Progenitor cell of endocrine pancreas (in vitro differentiated cells): ENCODE results near the gene ECM2. TPM values are rescaled to one million over a fixed set of nuclear protein-coding genes. Genes with fewer than 3 reads are reported as not detected.

Source experiments
- DNase-seq: peaks from one replicate; pipeline ENCODE4 v3.0.0; 2021; ENCODE audit warnings: low spot score; ENCODE audit not compliant: unreplicated experiment
- H3K27ac Mint-ChIP-seq: 2 replicates; pipeline ENCODE4 v1.8.0; 2021; ENCODE audit warnings: mild to moderate bottlenecking, moderate library complexity, mixed read lengths
- H3K27me3 Mint-ChIP-seq: 2 replicates; pipeline ENCODE4 v1.8.0; 2021; ENCODE audit warnings: mixed read lengths
- H3K36me3 Mint-ChIP-seq: 2 replicates; pipeline ENCODE4 v1.8.0; 2022; ENCODE audit warnings: mixed read lengths; ENCODE audit not compliant: insufficient read depth
- H3K4me1 Mint-ChIP-seq: 2 replicates; pipeline ENCODE4 v1.8.0; 2021; ENCODE audit warnings: low read depth, mixed read lengths
- H3K4me3 Mint-ChIP-seq: 2 replicates; pipeline ENCODE4 v1.8.0; 2021; ENCODE audit warnings: low read depth, mild to moderate bottlenecking, moderate library complexity, mixed read lengths
- H3K9me3 Mint-ChIP-seq: 2 replicates; pipeline ENCODE4 v1.8.0; 2021; ENCODE audit warnings: low read depth, mixed read lengths
- total RNA-seq: library from RNA; stranded (reverse); gene quantifications from 2 replicates; pipeline ENCODE4 v1.2.1, GENCODE V29; 2021
- TF ChIP-seq, protein P1 (sequence below): fragments of 200-600 bp; sonication (generic); IDR thresholded peaks from one replicate; pipeline ENCODE4 v1.5.0; 2021; ENCODE audit warnings: antibody characterized with exemption, mild to moderate bottlenecking; ENCODE audit not compliant: unreplicated experiment

ECM2 gene
- total RNA-seq, 1 donor from 2014 or later, result 0.77 TPM

DNA sequence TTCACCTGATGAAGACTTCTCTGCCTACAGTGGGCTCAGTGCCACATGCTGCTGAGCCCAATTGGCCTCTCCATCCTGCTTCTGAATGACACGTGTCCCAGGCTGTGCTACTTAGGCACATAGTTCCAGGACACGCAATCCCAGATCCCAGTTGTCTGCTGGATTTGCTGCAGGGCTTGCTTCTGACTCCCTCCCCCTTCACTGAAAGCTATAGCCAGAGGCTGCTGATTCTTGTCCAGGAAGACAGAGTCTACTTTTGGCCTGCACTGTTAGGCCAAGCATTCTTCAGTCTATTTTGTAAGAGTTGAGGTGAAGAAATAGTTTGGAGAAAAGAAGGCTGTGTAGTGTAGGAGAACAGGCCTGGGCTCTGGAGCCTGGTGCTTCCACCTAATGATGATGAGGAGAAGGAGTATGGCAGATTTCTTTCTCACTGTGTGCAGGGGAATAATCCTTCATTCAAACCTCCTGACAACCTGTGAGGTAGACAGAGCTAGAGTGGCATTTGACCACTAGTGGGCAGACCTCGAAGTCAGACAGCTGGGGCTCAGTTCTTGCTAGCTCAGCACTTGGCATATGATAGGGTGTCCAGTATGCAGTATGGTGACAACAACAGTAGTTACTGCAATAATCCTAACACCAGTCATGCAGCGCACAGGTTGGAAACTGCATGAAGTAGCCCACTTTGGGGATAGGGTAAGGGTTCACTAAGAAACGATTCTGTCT, 34.0 kb downstream of the ECM2 start:
- no peak for DNase-seq
- H3K27me3 Mint-ChIP-seq, result no peaks in the 10 kb centered on the region

DNA sequence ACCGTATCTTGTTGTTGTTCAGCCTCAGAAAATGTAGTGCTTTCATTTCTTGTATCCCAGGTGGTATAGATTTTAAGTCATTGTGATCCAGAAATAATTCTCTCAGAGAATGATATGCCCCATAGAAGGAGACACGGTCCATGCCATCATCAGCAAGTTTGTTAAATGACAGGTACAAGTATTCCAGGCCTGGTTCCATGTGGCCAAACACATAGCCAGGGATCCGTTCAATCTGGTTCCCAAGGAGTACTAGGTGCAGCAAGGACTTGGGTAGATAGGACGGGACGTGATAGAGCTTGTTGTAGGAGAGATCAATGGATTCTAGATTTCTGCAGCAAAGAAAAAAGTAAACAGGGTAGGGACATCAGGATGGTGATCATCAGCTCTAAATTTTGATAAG, 35.1 kb downstream of the ECM2 start:
- no peak overlapping the region for H3K27ac Mint-ChIP-seq
- no peak overlapping the region for H3K4me3 Mint-ChIP-seq
- H3K36me3 Mint-ChIP-seq, result no peaks in the 10 kb centered on the region
- no peaks in the 10 kb centered on the region for H3K9me3 Mint-ChIP-seq
- no peaks in the 10 kb centered on the region for H3K27me3 Mint-ChIP-seq
- TF ChIP-seq, protein P1, sequence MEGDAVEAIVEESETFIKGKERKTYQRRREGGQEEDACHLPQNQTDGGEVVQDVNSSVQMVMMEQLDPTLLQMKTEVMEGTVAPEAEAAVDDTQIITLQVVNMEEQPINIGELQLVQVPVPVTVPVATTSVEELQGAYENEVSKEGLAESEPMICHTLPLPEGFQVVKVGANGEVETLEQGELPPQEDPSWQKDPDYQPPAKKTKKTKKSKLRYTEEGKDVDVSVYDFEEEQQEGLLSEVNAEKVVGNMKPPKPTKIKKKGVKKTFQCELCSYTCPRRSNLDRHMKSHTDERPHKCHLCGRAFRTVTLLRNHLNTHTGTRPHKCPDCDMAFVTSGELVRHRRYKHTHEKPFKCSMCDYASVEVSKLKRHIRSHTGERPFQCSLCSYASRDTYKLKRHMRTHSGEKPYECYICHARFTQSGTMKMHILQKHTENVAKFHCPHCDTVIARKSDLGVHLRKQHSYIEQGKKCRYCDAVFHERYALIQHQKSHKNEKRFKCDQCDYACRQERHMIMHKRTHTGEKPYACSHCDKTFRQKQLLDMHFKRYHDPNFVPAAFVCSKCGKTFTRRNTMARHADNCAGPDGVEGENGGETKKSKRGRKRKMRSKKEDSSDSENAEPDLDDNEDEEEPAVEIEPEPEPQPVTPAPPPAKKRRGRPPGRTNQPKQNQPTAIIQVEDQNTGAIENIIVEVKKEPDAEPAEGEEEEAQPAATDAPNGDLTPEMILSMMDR, result no peak
- no peaks in the 10 kb centered on the region for H3K4me1 Mint-ChIP-seq
- no peak for DNase-seq

More for the DNA sequence above, 34.0 kb downstream of the ECM2 start:
- Mint-ChIP-seq H3K9me3 (no peaks in the 10 kb centered on the region), H3K36me3 (no peaks in the 10 kb centered on the region), H3K27ac (no peak overlapping the region), H3K4me3 (no peak overlapping the region), H3K4me1 (no peaks in the 10 kb centered on the region)
- TF ChIP-seq, protein P1, result peak; percentile 58

DNA sequence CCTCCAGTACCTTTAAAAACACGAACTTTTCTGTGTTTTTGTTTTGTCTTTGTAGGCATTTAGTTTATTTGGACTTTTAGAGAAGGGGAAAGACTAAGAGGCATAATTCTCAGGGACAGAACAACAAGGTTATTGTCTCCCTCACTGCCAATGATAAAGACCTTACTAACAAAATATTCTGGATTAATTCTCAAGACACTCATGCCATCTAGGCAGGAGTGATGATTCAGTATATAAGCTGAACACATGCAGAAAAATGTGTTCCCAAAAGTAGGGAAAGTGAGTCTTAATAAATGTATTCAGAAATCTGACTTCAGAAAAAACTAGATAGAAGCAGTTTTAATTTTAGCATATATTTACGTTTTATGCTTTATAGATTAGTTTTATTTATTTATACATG, 36.1 kb downstream of the ECM2 start:
- no peak for DNase-seq
- Mint-ChIP-seq H3K4me1 (no peaks in the 10 kb centered on the region), H3K36me3 (no peaks in the 10 kb centered on the region), H3K27me3 (no peaks in the 10 kb centered on the region), H3K4me3 (no peak overlapping the region), H3K9me3 (no peaks in the 10 kb centered on the region), H3K27ac (no peak overlapping the region)
- TF ChIP-seq, protein P1, result no peak

DNA sequence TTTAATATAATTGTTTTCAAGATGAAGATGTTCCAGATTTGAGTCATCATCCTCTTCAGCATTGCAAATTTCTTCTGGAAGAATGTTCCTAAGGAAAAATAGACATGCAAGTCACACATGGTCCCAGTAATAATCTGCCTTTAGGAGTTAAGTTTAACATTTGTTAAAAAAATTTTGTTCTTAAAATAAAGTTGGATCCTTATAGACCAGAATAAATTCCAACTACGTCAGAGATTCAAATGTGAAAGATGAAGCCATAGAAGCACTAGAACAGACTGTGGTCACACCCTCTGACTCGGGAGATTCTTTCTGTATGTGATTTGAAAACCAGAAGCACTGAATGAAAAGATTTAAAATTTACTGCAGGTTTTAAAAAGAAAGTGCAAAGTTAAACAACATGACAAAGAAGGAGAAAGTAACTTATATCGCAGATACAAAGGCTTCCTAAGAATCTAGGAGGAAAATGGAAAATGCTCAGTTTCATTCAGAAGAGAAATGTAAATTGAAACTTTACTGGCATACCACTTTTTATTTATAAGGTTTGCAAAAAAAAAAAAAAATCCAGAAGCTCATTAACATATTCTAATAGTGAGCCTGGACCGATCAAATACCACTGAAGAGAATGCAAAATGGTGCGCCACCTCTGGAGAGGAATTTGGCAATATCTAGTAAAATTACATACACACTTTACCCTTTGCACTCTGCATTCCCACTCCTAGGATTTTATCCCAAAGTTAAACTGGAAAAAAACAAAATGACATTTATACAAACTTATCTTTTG, 39.2 kb downstream of the ECM2 start:
- Mint-ChIP-seq H3K4me3 (no peak overlapping the region), H3K27me3 (no peaks in the 10 kb centered on the region), H3K4me1 (peaks cover 2% of the 10 kb centered on the region), H3K9me3 (no peaks in the 10 kb centered on the region), H3K36me3 (no peaks in the 10 kb centered on the region), H3K27ac (no peak overlapping the region)
- TF ChIP-seq, protein P1, result no peak
- DNase-seq, result no peak

DNA sequence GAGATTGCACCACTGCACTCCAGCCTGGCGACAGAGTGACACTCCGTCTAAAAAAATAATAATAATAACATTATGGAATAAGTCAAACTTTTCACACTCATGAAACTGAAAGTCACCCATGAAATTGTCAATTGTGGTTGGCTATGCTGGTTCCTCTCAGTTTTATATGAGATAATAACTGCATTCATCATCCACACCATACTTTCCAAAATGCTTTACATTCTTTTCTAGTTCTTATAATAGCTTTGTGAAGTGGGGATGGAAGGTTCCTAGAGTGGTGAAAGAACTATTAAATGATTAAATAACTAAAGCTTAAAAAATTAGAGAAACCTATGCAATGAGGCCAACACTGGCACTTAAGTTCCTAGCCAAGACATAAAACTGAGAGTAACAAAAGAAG, 40.9 kb downstream of the ECM2 start:
- Mint-ChIP-seq H3K27ac (no peak overlapping the region), H3K4me1 (peaks cover 2% of the 10 kb centered on the region), H3K9me3 (no peaks in the 10 kb centered on the region), H3K4me3 (no peak overlapping the region), H3K27me3 (no peaks in the 10 kb centered on the region), H3K36me3 (no peaks in the 10 kb centered on the region)
- no peak for DNase-seq
- TF ChIP-seq, protein P1, result no peak
